Upper lobe of left lung (tissue), 4 donors: ENCODE results near the gene TAS2R16.

ENCODE experiments used
- CTCF ChIP-seq, 6 experiments: fragments of 450-650 bp in 4 of 6; fragments of 200-600 bp in 2 of 6; sonication (generic) in 2 of 6; IDR thresholded peaks; one replicate each; pipeline ENCODE4 v1.5.1; 2016 to 2019; ENCODE audit warnings: antibody characterized with exemption in 6 of 6
- POLR2A ChIP-seq, 4 donors: fragments of 450-650 bp; IDR thresholded peaks; one replicate each; pipeline ENCODE4 v1.5.1; 2016 to 2017; ENCODE audit warnings: antibody characterized with exemption in 4 of 4, mild to moderate bottlenecking in 2 of 4

- TF ChIP-seq CTCF (IDR thresholded peaks at IDR 0.05) (no peak), POLR2A (IDR thresholded peaks at IDR 0.05) (no peak)
Observed at GRCh38 chr7:122949186-122949585, 46.3 kb downstream of the TAS2R16 start.
